Esophagus mucosa (tissue), 1 donor: ENCODE results near the gene FANCE. TPM values are rescaled to one million over a fixed set of nuclear protein-coding genes. Genes with fewer than 3 reads are reported as not detected.
"Not testable (repeated sequence)": the region's sequence is repeated elsewhere in the genome, so short reads cannot be mapped to it uniquely, and the experiment has no call there.

Experiments used
- ATAC-seq: fragments of 200-7000 bp; cut with Tn5 transposase; one replicate; pipeline ENCODE4 v1.9.1; 2020
- total RNA-seq: library from RNA; stranded (reverse); gene quantifications from one replicate; pipeline ENCODE4 v1.2.4, GENCODE V29; 2023
- donor health status: DM: yes; HTN: yes; CAD: no.

Gene FANCE
- total RNA-seq, 1 donor from 2014 or later, result 10.4 TPM

GRCh38 chr6:35432291-35432690, 19.8 kb upstream of the FANCE start:
- ATAC-seq, result peak; percentile 25

- ATAC-seq, result not testable (repeated sequence)
Observed at GRCh38 chr6:35432702-35433101, 19.4 kb upstream of the FANCE start.

GRCh38 chr6:35435074-35435837, 16.9 kb upstream of the FANCE start:
- ATAC-seq, result no peak

- no peak for ATAC-seq
Observed at GRCh38 chr6:35436071-35436857, 15.9 kb upstream of the FANCE start.

GRCh38 chr6:35438378-35439065, 13.6 kb upstream of the FANCE start:
- not testable (repeated sequence) for ATAC-seq

- ATAC-seq, result no peak
Observed at GRCh38 chr6:35439308-35439707, 12.8 kb upstream of the FANCE start.

- ATAC-seq, result no peak
Observed at GRCh38 chr6:35441205-35441604, 10.9 kb upstream of the FANCE start.

GRCh38 chr6:35441642-35442041, 10.5 kb upstream of the FANCE start:
- no peak for ATAC-seq

GRCh38 chr6:35442693-35443092, 9.4 kb upstream of the FANCE start:
- ATAC-seq, result peak; percentile 71

GRCh38 chr6:35443341-35444030, 8.7 kb upstream of the FANCE start:
- ATAC-seq, result peak; percentile 51

GRCh38 chr6:35445691-35446090, 6.4 kb upstream of the FANCE start:
- ATAC-seq, result peak; percentile 15

- no peak for ATAC-seq
Observed at GRCh38 chr6:35448191-35448590, 3.9 kb upstream of the FANCE start.

- peak; percentile 53 for ATAC-seq
Observed at GRCh38 chr6:35449287-35449881, 2.8 kb upstream of the FANCE start.

- no peak for ATAC-seq
Observed at GRCh38 chr6:35451354-35452182, 570 bp upstream of the FANCE start.

- no peak for ATAC-seq
Observed at GRCh38 chr6:35453236-35453635, 1.1 kb downstream of the FANCE start.

GRCh38 chr6:35454391-35455110, 2.4 kb downstream of the FANCE start:
- peak; percentile 42 for ATAC-seq

- ATAC-seq, result no peak
Observed at GRCh38 chr6:35457907-35458306, 5.8 kb downstream of the FANCE start.

GRCh38 chr6:35461270-35461669, 9.1 kb downstream of the FANCE start:
- peak; percentile 71 for ATAC-seq

- no peak for ATAC-seq
Observed at GRCh38 chr6:35463292-35463691, 11.2 kb downstream of the FANCE start.

GRCh38 chr6:35465646-35466045, 13.5 kb downstream of the FANCE start:
- ATAC-seq, result no peak
